ENCODE data around the gene SGK2. TPM values are rescaled to one million over a fixed set of nuclear protein-coding genes. Genes with fewer than 3 reads are reported as not detected.

Gene SGK2
- total RNA-seq, 1 experiment from 2014 or later, result not detected

GRCh38 chr20:43536041-43536816 lies 22.6 kb upstream of the SGK2 start:
- DNase-seq (ENCODE audit: low read depth), result no peak

- DNase-seq (ENCODE audit: low read depth), result peak; percentile 61
Measured at GRCh38 chr20:43536817-43537440, 21.9 kb upstream of the SGK2 start.

GRCh38 chr20:43537921-43538877 lies 20.6 kb upstream of the SGK2 start:
- peak; percentile 63 for DNase-seq (ENCODE audit: low read depth)

- no peak for DNase-seq (ENCODE audit: low read depth)
Measured at GRCh38 chr20:43538878-43539700, 19.7 kb upstream of the SGK2 start.

GRCh38 chr20:43539975-43540672 lies 18.7 kb upstream of the SGK2 start:
- no peak for DNase-seq (ENCODE audit: low read depth)

- no peak for DNase-seq (ENCODE audit: low read depth)
Measured at GRCh38 chr20:43540673-43541060, 18.2 kb upstream of the SGK2 start.

- peak; percentile 56 for DNase-seq (ENCODE audit: low read depth)
Measured at GRCh38 chr20:43541214-43541613, 17.6 kb upstream of the SGK2 start.

GRCh38 chr20:43542161-43542560 lies 16.7 kb upstream of the SGK2 start:
- DNase-seq (ENCODE audit: low read depth), result no peak

GRCh38 chr20:43542674-43543073 lies 16.2 kb upstream of the SGK2 start:
- DNase-seq (ENCODE audit: low read depth), result no peak

GRCh38 chr20:43543138-43543537 lies 15.7 kb upstream of the SGK2 start:
- no peak for DNase-seq (ENCODE audit: low read depth)

- no peak for DNase-seq (ENCODE audit: low read depth)
Measured at GRCh38 chr20:43544501-43544900, 14.3 kb upstream of the SGK2 start.

- no peak for DNase-seq (ENCODE audit: low read depth)
Measured at GRCh38 chr20:43545837-43546578, 12.8 kb upstream of the SGK2 start.

GRCh38 chr20:43548273-43548880 lies 10.4 kb upstream of the SGK2 start:
- DNase-seq (ENCODE audit: low read depth), result no peak

GRCh38 chr20:43549416-43550065 lies 9.3 kb upstream of the SGK2 start:
- no peak for DNase-seq (ENCODE audit: low read depth)

GRCh38 chr20:43550456-43550855 lies 8.4 kb upstream of the SGK2 start:
- no peak for DNase-seq (ENCODE audit: low read depth)

GRCh38 chr20:43554369-43554768 lies 4.5 kb upstream of the SGK2 start:
- no peak for DNase-seq (ENCODE audit: low read depth)

- DNase-seq (ENCODE audit: low read depth), result no peak
Measured at GRCh38 chr20:43559147-43559987, 540 bp downstream of the SGK2 start.

GRCh38 chr20:43560974-43561373 lies 2.1 kb downstream of the SGK2 start:
- DNase-seq (ENCODE audit: low read depth), result no peak

All from M059J (cell line).